HG03103 (cell line): ENCODE measurements around the gene TBX18.

Experiments
- ATAC-seq: cut with Tn5 transposase; IDR thresholded peaks from one replicate; pipeline ENCODE4 v1.9.1; 2021; ENCODE audit warnings: low read depth; ENCODE audit not compliant: unreplicated experiment

Gene TBX18

GRCh38 chr6:84685983-84686584 is 78.3 kb downstream of the TBX18 start:
- ATAC-seq, result no peak

- no peak for ATAC-seq
These were observed 82.6 kb downstream of the TBX18 start for GRCh38 chr6:84681693-84682326.

GRCh38 chr6:84675651-84676050 is 88.7 kb downstream of the TBX18 start:
- no peak for ATAC-seq

- no peak for ATAC-seq
These were observed 90.0 kb downstream of the TBX18 start for GRCh38 chr6:84674395-84674794.

- ATAC-seq, result no peak
These were observed 93.2 kb downstream of the TBX18 start for GRCh38 chr6:84671183-84671582.

- no peak for ATAC-seq
These were observed 94.5 kb downstream of the TBX18 start for GRCh38 chr6:84669945-84670344.

- no peak for ATAC-seq
These were observed 96.9 kb downstream of the TBX18 start for GRCh38 chr6:84667252-84668213.

- no peak for ATAC-seq
These were observed 99.0 kb downstream of the TBX18 start for GRCh38 chr6:84665401-84665800.

- no peak for ATAC-seq
These were observed 100.5 kb downstream of the TBX18 start for GRCh38 chr6:84663866-84664265.

GRCh38 chr6:84657486-84657885 is 106.9 kb downstream of the TBX18 start:
- no peak for ATAC-seq

- ATAC-seq, result no peak
These were observed 107.4 kb downstream of the TBX18 start for GRCh38 chr6:84657025-84657424.

- no peak for ATAC-seq
These were observed 111.3 kb downstream of the TBX18 start for GRCh38 chr6:84653027-84653551.

GRCh38 chr6:84652356-84653026 is 111.9 kb downstream of the TBX18 start:
- no peak for ATAC-seq

GRCh38 chr6:84651583-84651982 is 112.8 kb downstream of the TBX18 start:
- no peak for ATAC-seq

- no peak for ATAC-seq
These were observed 116.0 kb downstream of the TBX18 start for GRCh38 chr6:84648444-84648843.

- ATAC-seq, result no peak
These were observed 118.7 kb downstream of the TBX18 start for GRCh38 chr6:84645563-84646266.

- ATAC-seq, result no peak
These were observed 119.4 kb downstream of the TBX18 start for GRCh38 chr6:84645000-84645399.

GRCh38 chr6:84643778-84644177 is 120.6 kb downstream of the TBX18 start:
- ATAC-seq, result no peak

- ATAC-seq, result no peak
These were observed 123.3 kb downstream of the TBX18 start for GRCh38 chr6:84641076-84641475.

GRCh38 chr6:84639396-84639795 is 125.0 kb downstream of the TBX18 start:
- ATAC-seq, result no peak
